ENCODE data around the gene DCTPP1. TPM values are rescaled to one million over a fixed set of nuclear protein-coding genes. Genes with fewer than 3 reads are reported as not detected.

Gene DCTPP1
- total and polyA plus RNA-seq, 2 of the 13 experiments (the other 11 are each of a cell fraction or from before 2014, with no cell fraction given), result 54.8 to 74.4 TPM

DNA sequence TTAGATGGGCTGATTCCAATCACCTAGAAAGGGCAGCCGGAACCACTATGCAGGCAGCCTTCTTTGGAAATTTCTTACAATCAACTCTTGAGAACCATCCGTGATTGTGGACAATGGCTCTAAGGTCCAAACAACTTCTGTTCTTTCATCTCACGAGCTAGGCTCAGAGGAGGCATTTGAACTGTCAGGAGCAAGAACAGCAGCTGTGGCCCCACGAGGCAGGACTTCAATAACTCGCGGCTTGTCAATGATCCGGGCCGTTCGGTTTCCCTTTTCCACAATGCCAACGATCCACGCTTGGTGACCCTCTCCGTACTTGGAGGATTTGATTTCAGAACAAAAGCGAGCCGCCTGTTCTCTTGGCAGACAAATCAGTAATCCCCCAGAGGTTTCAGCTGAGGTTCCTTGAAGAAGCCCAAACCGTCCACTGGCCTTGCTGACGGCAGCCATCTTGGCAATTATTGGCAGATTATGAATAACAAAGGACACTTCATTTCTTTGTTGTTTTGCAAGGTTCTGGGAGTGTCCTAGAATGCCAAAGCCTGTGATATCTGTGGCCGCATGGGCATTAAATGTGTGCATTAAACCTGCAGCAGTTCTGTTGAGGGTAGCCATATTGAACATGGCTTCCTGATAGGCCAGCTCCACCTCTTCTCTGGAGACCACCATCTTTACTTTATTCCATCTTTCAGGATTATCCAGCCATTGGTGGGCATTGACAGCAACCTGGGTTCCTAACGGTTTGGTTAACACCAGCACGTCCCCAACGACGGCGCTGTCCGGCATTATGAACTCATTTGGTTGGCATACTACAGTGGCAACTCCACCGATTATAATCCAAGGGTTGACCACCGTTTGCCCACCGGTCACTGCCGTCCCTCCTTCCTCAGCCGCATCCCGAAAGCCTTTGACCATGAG lies 14.7 kb upstream of the DCTPP1 start (continued):
- TF ChIP-seq, protein P1, sequence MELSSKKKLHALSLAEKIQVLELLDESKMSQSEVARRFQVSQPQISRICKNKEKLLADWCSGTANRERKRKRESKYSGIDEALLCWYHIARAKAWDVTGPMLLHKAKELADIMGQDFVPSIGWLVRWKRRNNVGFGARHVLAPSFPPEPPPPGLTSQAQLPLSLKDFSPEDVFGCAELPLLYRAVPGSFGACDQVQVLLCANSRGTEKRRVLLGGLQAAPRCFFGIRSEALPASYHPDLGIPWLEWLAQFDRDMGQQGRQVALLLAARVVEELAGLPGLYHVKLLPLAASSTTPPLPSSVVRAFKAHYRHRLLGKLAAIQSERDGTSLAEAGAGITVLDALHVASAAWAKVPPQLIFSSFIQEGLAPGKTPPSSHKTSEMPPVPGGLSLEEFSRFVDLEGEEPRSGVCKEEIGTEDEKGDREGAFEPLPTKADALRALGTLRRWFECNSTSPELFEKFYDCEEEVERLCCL (CRISPR knock-in tag; IDR thresholded peaks at IDR 0.05; ENCODE audit: borderline replicate concordance), result no peak
- no peak for TF ChIP-seq ZNF720 (CRISPR knock-in tag; IDR thresholded peaks at IDR 0.05)
- TF ChIP-seq, protein P2, sequence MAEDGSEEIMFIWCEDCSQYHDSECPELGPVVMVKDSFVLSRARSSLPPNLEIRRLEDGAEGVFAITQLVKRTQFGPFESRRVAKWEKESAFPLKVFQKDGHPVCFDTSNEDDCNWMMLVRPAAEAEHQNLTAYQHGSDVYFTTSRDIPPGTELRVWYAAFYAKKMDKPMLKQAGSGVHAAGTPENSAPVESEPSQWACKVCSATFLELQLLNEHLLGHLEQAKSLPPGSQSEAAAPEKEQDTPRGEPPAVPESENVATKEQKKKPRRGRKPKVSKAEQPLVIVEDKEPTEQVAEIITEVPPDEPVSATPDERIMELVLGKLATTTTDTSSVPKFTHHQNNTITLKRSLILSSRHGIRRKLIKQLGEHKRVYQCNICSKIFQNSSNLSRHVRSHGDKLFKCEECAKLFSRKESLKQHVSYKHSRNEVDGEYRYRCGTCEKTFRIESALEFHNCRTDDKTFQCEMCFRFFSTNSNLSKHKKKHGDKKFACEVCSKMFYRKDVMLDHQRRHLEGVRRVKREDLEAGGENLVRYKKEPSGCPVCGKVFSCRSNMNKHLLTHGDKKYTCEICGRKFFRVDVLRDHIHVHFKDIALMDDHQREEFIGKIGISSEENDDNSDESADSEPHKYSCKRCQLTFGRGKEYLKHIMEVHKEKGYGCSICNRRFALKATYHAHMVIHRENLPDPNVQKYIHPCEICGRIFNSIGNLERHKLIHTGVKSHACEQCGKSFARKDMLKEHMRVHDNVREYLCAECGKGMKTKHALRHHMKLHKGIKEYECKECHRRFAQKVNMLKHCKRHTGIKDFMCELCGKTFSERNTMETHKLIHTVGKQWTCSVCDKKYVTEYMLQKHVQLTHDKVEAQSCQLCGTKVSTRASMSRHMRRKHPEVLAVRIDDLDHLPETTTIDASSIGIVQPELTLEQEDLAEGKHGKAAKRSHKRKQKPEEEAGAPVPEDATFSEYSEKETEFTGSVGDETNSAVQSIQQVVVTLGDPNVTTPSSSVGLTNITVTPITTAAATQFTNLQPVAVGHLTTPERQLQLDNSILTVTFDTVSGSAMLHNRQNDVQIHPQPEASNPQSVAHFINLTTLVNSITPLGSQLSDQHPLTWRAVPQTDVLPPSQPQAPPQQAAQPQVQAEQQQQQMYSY (CRISPR knock-in tag; IDR thresholded peaks at IDR 0.05), result no peak
- no peak for TF ChIP-seq ZFYVE20 (CRISPR knock-in tag; IDR thresholded peaks at IDR 0.05; ENCODE audit: borderline replicate concordance, low read depth)
- 0 out of 2 replicates have a peak, but pooled peaks have one; percentile 49 for TF ChIP-seq HOXA9 (CRISPR knock-in tag; IDR thresholded peaks at IDR 0.05; ENCODE audit: borderline replicate concordance)
- no peak for TF ChIP-seq KLF15 (CRISPR knock-in tag; IDR thresholded peaks at IDR 0.05; ENCODE audit: borderline replicate concordance)
- TF ChIP-seq HNRNPH1 (optimal IDR thresholded peaks at IDR 0.05; ENCODE audit: low read depth, low read length), result no peak
- 0 out of 2 replicates have a peak, but pooled peaks have one; percentile 5 for TF ChIP-seq ZBTB38 (CRISPR knock-in tag; IDR thresholded peaks at IDR 0.05)
- TF ChIP-seq, protein P3, sequence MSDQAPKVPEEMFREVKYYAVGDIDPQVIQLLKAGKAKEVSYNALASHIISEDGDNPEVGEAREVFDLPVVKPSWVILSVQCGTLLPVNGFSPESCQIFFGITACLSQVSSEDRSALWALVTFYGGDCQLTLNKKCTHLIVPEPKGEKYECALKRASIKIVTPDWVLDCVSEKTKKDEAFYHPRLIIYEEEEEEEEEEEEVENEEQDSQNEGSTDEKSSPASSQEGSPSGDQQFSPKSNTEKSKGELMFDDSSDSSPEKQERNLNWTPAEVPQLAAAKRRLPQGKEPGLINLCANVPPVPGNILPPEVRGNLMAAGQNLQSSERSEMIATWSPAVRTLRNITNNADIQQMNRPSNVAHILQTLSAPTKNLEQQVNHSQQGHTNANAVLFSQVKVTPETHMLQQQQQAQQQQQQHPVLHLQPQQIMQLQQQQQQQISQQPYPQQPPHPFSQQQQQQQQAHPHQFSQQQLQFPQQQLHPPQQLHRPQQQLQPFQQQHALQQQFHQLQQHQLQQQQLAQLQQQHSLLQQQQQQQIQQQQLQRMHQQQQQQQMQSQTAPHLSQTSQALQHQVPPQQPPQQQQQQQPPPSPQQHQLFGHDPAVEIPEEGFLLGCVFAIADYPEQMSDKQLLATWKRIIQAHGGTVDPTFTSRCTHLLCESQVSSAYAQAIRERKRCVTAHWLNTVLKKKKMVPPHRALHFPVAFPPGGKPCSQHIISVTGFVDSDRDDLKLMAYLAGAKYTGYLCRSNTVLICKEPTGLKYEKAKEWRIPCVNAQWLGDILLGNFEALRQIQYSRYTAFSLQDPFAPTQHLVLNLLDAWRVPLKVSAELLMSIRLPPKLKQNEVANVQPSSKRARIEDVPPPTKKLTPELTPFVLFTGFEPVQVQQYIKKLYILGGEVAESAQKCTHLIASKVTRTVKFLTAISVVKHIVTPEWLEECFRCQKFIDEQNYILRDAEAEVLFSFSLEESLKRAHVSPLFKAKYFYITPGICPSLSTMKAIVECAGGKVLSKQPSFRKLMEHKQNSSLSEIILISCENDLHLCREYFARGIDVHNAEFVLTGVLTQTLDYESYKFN (CRISPR knock-in tag; conservative IDR thresholded peaks at IDR 0.05), result no peak
- TF ChIP-seq ZNF44 (CRISPR knock-in tag; IDR thresholded peaks at IDR 0.05), result no peak
- TF ChIP-seq, protein P4, sequence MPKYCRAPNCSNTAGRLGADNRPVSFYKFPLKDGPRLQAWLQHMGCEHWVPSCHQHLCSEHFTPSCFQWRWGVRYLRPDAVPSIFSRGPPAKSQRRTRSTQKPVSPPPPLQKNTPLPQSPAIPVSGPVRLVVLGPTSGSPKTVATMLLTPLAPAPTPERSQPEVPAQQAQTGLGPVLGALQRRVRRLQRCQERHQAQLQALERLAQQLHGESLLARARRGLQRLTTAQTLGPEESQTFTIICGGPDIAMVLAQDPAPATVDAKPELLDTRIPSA (CRISPR knock-in tag; IDR thresholded peaks at IDR 0.05; ENCODE audit: borderline replicate concordance), result no peak
- no peak for TF ChIP-seq ZNF614 (CRISPR knock-in tag; IDR thresholded peaks at IDR 0.05; ENCODE audit: borderline replicate concordance)
- peak; percentile 5; the same call in 1 of the 2 replicates for TF ChIP-seq SOX5 (CRISPR knock-in tag; IDR thresholded peaks at IDR 0.05; ENCODE audit: borderline replicate concordance)
- TF ChIP-seq ZNF350 (CRISPR knock-in tag; IDR thresholded peaks at IDR 0.05; ENCODE audit: borderline replicate concordance, low read depth), result peak; percentile 24; the same call in 1 of the 2 replicates
- 0 out of 2 replicates have a peak, but pooled peaks have one; percentile 26 for TF ChIP-seq NFE2L1 (CRISPR knock-in tag; IDR thresholded peaks at IDR 0.05; ENCODE audit: borderline replicate concordance)
- TF ChIP-seq ZFP1 (CRISPR knock-in tag; IDR thresholded peaks at IDR 0.05), result no peak
- TF ChIP-seq MTF2 (CRISPR knock-in tag; IDR thresholded peaks at IDR 0.05; ENCODE audit: borderline replicate concordance), result no peak
- no peak for TF ChIP-seq ZNF619 (CRISPR knock-in tag; IDR thresholded peaks at IDR 0.05)
- no peak for TF ChIP-seq MBD4 (IDR thresholded peaks at IDR 0.05; ENCODE audit: borderline replicate concordance, low read length)

Measured in HepG2 (cell line).